B cell (primary cell): ENCODE measurements around the gene KCNJ14. TPM values are rescaled to one million over a fixed set of nuclear protein-coding genes. Genes with fewer than 3 reads are reported as not detected.

ENCODE experiments used
- ATAC-seq: fragments of 200-7000 bp; cut with Tn5 transposase; one replicate; pipeline ENCODE4 v1.10.0; 2021; ENCODE audit warnings: low read depth, mild to moderate bottlenecking, moderate number of reproducible peaks, moderate library complexity
- CTCF ChIA-PET: fragments of 350-600 bp; sonication (Branson Sonifier 250); formaldehyde crosslinking; loops from one replicate; lab custom pipeline; 2021; ENCODE audit warnings: antibody characterized with exemption, inconsistent platforms; lab: Charles Lee
- POLR2A ChIA-PET: fragments of 350-600 bp; sonication (Branson Sonifier 250); formaldehyde crosslinking; loops from one replicate; lab custom pipeline; 2021; ENCODE audit warnings: antibody characterized with exemption; lab: Charles Lee
- DNase-seq: peaks from one replicate; pipeline ENCODE4 v3.0.0; 2013
- H2AFZ ChIP-seq: 2 replicates; pipeline ENCODE4 v1.6.1; 2012; ENCODE audit warnings: mild to moderate bottlenecking, low read depth, low read length; ENCODE audit not compliant: insufficient read depth, poor library complexity, severe bottlenecking
- H3K27ac ChIP-seq, 2 donors: 1 replicate in 1 of 2; 2 replicates in 1 of 2; pipeline ENCODE4 v1.5.1; 2012 to 2013; ENCODE audit warnings: low read length in 2 of 2, mild to moderate bottlenecking in 2 of 2, moderate library complexity in 1 of 2
- H3K27me3 ChIP-seq, 4 experiments: fragments of 200-600 bp in 1 of 4; sonication (generic) in 1 of 4; replicated peaks in 1 of 4; 1 replicate in 2 of 4; 2 replicates in 2 of 4; pipeline versions ENCODE4 v1.6.1 to v1.7.0; 2013 to 2016; ENCODE audit warnings: low read length in 3 of 4, mild to moderate bottlenecking in 2 of 4, mixed read lengths in 1 of 4, moderate library complexity in 1 of 4; ENCODE audit not compliant: insufficient read depth in 4 of 4, control insufficient read depth in 3 of 4; ENCODE audit errors: control extremely low read depth in 1 of 4
- H3K36me3 ChIP-seq, 2 experiments: replicated peaks in 1 of 2; 1 replicate in 1 of 2; 2 replicates in 1 of 2; pipeline versions ENCODE4 v1.6.1 to v1.7.1; 2013; ENCODE audit warnings: low read length in 1 of 2; ENCODE audit not compliant: insufficient read depth in 2 of 2, control insufficient read depth in 1 of 2; ENCODE audit errors: control extremely low read depth in 1 of 2, extremely low read depth in 1 of 2
- H3K4me1 ChIP-seq, 2 donors: fragments of 200-600 bp in 1 of 2; sonication (generic) in 1 of 2; 1 replicate in 1 of 2; 2 replicates in 1 of 2; pipeline versions ENCODE4 v1.5.1 to v1.6.1; 2013 to 2017; ENCODE audit warnings: low read length in 2 of 2; ENCODE audit not compliant: control insufficient read depth in 2 of 2, insufficient read depth in 2 of 2
- H3K4me2 ChIP-seq: replicated peaks from 2 replicates; pipeline ENCODE3; 2012; ENCODE audit warnings: mild to moderate bottlenecking, low read depth, low read length; ENCODE audit not compliant: poor library complexity, severe bottlenecking
- H3K4me3 ChIP-seq, 5 experiments: fragments of 200-600 bp in 1 of 5; sonication (generic) in 1 of 5; 1 replicate in 3 of 5; 2 replicates in 2 of 5; pipeline versions ENCODE4 v1.5.1 to v1.7.0; 2011 to 2016; ENCODE audit warnings: low read length in 4 of 5, mild to moderate bottlenecking in 4 of 5, low read depth in 2 of 5, control low read depth in 1 of 5, moderate library complexity in 1 of 5; ENCODE audit not compliant: insufficient read depth in 1 of 5; ENCODE audit errors: control extremely low read depth in 1 of 5, extremely low read depth in 1 of 5
- H3K79me2 ChIP-seq: fragments of 200-600 bp; sonication (generic); one replicate; pipeline ENCODE4 v1.6.0; 2016; ENCODE audit warnings: low read length; ENCODE audit not compliant: control insufficient read depth, insufficient read depth
- H3K9ac ChIP-seq: fragments of 200-600 bp; sonication (generic); 2 replicates; pipeline ENCODE4 v1.6.1; 2017; ENCODE audit warnings: mild to moderate bottlenecking, low read length, moderate library complexity
- H3K9me3 ChIP-seq, 3 donors: one replicate each; pipeline versions ENCODE4 v1.6.1 to v1.7.1; 2013; ENCODE audit warnings: low read length in 2 of 3; ENCODE audit not compliant: control insufficient read depth in 2 of 3, insufficient read depth in 1 of 3; ENCODE audit errors: control extremely low read depth in 1 of 3
- H4K20me1 ChIP-seq: 2 replicates; pipeline ENCODE4 v1.6.0; 2012; ENCODE audit warnings: mild to moderate bottlenecking, low read length; ENCODE audit not compliant: insufficient read depth, control insufficient read depth, poor library complexity, severe bottlenecking
- H3K27ac Mint-ChIP-seq: one replicate; pipeline ENCODE4 v1.8.0; 2021; ENCODE audit warnings: mixed read lengths
- H3K27me3 Mint-ChIP-seq: one replicate; pipeline ENCODE4 v1.8.0; 2021; ENCODE audit warnings: mixed read lengths
- H3K4me1 Mint-ChIP-seq: one replicate; pipeline ENCODE4 v1.8.0; 2021; ENCODE audit warnings: mixed read lengths
- H3K4me3 Mint-ChIP-seq: one replicate; pipeline ENCODE4 v1.8.0; 2021; ENCODE audit warnings: mixed read lengths
- H3K9me3 Mint-ChIP-seq: one replicate; pipeline ENCODE4 v1.8.0; 2022; ENCODE audit warnings: mixed read lengths; ENCODE audit not compliant: insufficient read depth
- CTCF ChIP-seq: fragments of 200-600 bp; IDR thresholded peaks from one replicate; pipeline ENCODE4 v1.8.0; 2022; ENCODE audit warnings: antibody characterized with exemption, mild to moderate bottlenecking
- EZH2 ChIP-seq: IDR thresholded peaks from 2 replicates; pipeline ENCODE4 v1.6.1; 2012; ENCODE audit warnings: borderline replicate concordance, low read depth, mild to moderate bottlenecking, moderate library complexity, low read length; ENCODE audit not compliant: insufficient read depth, poor library complexity, severe bottlenecking
- WGBS: methylation state at CpG from one replicate; pipeline ENCODE4 v1.1.5; 2013; ENCODE audit warnings: missing lambda C conversion rate; ENCODE audit not compliant: insufficient coverage; 5-methylcytosine and 5-hydroxymethylcytosine counted together
- intact Hi-C: fragments of 100-400 bp; cut with micrococcal nuclease; formaldehyde crosslinking; loops from one replicate; pipeline ENCODE4 v1.10.0; 2022
- polyA plus RNA-seq: library from polyadenylated mRNA; depleted of rRNA; stranded (reverse); fragments of >200 nt; gene quantifications from 2 replicates; pipeline ENCODE4 v1.2.3, GENCODE V29; 2012
- total RNA-seq, 2 donors: library from RNA; stranded (reverse); fragments of 120-200 nt in 1 of 2; gene quantifications; 1 replicate in 1 of 2; 2 replicates in 1 of 2; pipeline versions ENCODE4 v1.2.3 to v1.2.4, GENCODE V29; 2013 to 2022

KCNJ14 gene
- total and polyA plus RNA-seq, 2 donors (not counting 1 experiment from before 2014, with no cell fraction given): 1.5 to 2.3 TPM

DNA sequence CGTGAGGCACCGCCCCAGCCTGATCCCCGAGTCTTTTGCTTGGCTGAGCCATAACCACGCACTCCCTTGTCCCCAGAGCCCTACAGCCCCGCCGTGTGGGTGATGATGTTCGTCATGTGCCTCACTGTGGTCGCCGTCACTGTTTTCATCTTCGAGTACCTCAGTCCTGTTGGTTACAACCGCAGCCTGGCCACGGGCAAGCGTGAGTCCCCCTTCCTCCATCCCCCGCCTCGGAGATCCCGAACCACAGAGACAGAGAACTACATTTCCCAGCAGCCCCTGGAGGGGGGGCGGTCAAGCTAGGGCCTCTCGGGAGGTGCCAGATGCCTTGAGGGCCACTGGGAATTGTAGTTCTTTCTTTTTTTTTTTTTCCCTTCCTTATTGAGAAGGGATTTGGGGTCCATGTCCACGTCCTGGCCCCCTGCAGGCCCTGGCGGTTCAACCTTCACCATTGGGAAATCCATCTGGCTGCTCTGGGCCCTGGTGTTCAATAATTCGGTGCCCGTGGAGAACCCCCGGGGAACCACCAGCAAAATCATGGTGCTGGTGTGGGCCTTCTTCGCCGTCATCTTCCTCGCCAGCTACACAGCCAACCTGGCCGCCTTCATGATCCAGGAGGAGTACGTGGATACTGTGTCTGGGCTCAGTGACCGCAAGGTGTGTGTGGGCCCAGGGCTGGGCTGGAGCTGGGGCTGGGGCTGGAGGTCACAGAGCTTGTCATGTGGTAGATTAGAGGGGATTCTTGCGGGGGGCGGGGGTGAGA is 36.0 kb upstream of the KCNJ14 start:
- ATAC-seq (peak; percentile 82), DNase-seq (peak; percentile 80)
- Histone ChIP-seq H3K9ac (peak overlapping the region; percentile 44), H3K4me2 (peak overlapping the region; percentile 70), H3K4me1 (peaks cover 16 to 17% of the 10 kb centered on the region in 2 donors), H2AFZ (peak overlapping the region; percentile 52), H3K36me3 (no peaks in the 10 kb centered on the region), H3K4me3 (peak overlapping the region in 4 of 5 experiments; percentile 10 to 43 (median 20)), H3K9me3 (peaks cover 0 to 20% (median 0%) of the 10 kb centered on the region in 3 donors), H4K20me1 (no peaks in the 10 kb centered on the region), H3K27ac (no peak overlapping the region), H3K79me2 (no peaks in the 10 kb centered on the region), H3K27me3 (peaks cover 0 to 43% (median 9%) of the 10 kb centered on the region in 4 experiments)
- peaks cover 24% of the 10 kb centered on the region for H3K4me1 Mint-ChIP-seq
- peak overlapping the region; percentile 90 for H3K4me3 Mint-ChIP-seq
- no peaks in the 10 kb centered on the region for H3K9me3 Mint-ChIP-seq
- H3K27me3 Mint-ChIP-seq: peaks cover 35% of the 10 kb centered on the region
- CTCF ChIA-PET: interaction anchor here (0.6 to 1.0 kb wide), 2 partner anchors 85 to 1530 kb away, joined by 3 read pairs; no protein-coding TSS in a partner anchor
- intact Hi-C loops: loop anchor here (1.0 kb wide), 1 partner anchor 26 kb away; the partner anchor contains the start of gene GRWD1
- TF ChIP-seq CTCF: no peak
- no peak for TF ChIP-seq EZH2
- peak overlapping the region; percentile 80 for H3K27ac Mint-ChIP-seq
- POLR2A ChIA-PET: interaction anchor here (1.0 kb wide), 1 partner anchor 28 kb away, joined by 5 read pairs; the partner anchor contains the start of gene KDELR1
- WGBS: 49% methylated on average over 21 of the region's 31 CpGs

DNA sequence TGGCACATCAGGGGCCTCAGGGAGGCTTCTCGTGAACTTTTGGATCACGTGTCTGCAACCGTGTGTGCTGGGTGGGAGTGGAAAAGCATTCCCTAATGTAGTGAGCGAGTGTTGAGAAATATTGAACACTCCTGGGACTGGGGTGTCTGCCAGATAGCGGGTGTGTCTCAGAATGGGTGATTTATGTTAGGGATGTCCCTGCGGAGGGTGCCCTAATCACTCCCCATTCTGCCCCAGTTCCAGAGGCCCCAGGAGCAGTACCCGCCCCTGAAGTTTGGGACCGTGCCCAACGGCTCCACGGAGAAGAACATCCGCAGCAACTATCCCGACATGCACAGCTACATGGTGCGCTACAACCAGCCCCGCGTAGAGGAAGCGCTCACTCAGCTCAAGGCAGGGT is 33.8 kb upstream of the KCNJ14 start:
- Histone ChIP-seq H3K27me3 (peaks cover 0 to 22% (median 0%) of the 10 kb centered on the region in 4 experiments), H3K9me3 (peaks cover 0 to 7% (median 0%) of the 10 kb centered on the region in 3 donors), H3K4me2 (no peak overlapping the region), H3K79me2 (no peaks in the 10 kb centered on the region), H3K4me3 (no peak overlapping the region), H3K36me3 (no peaks in the 10 kb centered on the region), H3K9ac (no peak overlapping the region), H3K4me1 (peaks cover 3% of the 10 kb centered on the region in 2 donors), H2AFZ (no peak overlapping the region), H4K20me1 (no peaks in the 10 kb centered on the region), H3K27ac (no peak overlapping the region)
- ATAC-seq (no peak), DNase-seq (no peak)
- POLR2A ChIA-PET: no interaction called here
- no peak overlapping the region for H3K27ac Mint-ChIP-seq
- no peak for TF ChIP-seq CTCF
- TF ChIP-seq EZH2: no peak
- 88% methylated on average over 15 of the region's 16 CpGs for WGBS
- peaks cover 24% of the 10 kb centered on the region for H3K27me3 Mint-ChIP-seq
- no peaks in the 10 kb centered on the region for H3K9me3 Mint-ChIP-seq
- no peak overlapping the region for H3K4me3 Mint-ChIP-seq
- intact Hi-C loops: no loop called here
- peaks cover 19% of the 10 kb centered on the region for H3K4me1 Mint-ChIP-seq
- CTCF ChIA-PET: no interaction called here
